ENCODE measurements around the gene PDCD11.

GRCh38 chr10:103451091-103451813, 54.8 kb downstream of the PDCD11 start:
- TF ChIP-seq CTCF (IDR thresholded peaks at IDR 0.05; ENCODE audit: insufficient read depth, low read depth, low read length) (no peak), EZH2 (IDR thresholded peaks at IDR 0.05; ENCODE audit: insufficient read depth, low read length) (no peak)

All from astrocyte (in vitro differentiated cells and primary cell).